AG08395 (cell line): ENCODE measurements around the gene DCT.
A peak's percentile ranks its signal among the peaks of the same experiment; 100 is the strongest.
"Not testable (repeated sequence)": the region's sequence is repeated elsewhere in the genome, so short reads cannot be mapped to it uniquely, and the experiment has no call there.

Experiments used
- DNase-seq: peaks from one replicate; pipeline ENCODE4 v3.0.0; 2012; ENCODE audit warnings: mixed read lengths, low spot score

Gene DCT

GRCh38 chr13:94479616-94480015, at the start of gene DCT:
Gene DCT (minus strand): TSS chr13:94479682. CDS start chr13:94479255, 427 bp downstream.
- no peak for DNase-seq

DNA sequence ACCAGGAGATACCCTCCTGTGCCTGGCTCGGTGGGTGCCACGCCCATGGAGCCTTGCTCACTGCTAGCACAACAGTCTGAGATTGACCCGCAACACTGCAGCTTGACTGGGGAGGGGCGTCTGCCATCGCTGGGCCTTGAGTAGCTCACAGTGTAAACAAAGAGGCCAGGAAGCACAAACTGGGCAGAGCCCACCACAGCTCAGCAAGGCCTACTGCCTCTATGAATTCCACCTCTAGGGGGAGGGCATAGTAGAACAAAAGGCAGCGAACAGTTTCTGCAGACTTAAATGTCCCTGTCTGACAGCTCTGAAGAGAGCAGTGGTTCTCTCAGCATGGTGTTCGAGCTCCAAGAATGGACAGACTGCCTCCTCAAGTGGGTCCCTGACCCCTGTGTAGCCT, 47.5 kb upstream of the DCT start:
- DNase-seq = not testable (repeated sequence)

GRCh38 chr13:94525781-94526180, 46.3 kb upstream of the DCT start:
- DNase-seq = no peak

GRCh38 chr13:94524407-94524806, 44.9 kb upstream of the DCT start:
- DNase-seq = no peak

DNA sequence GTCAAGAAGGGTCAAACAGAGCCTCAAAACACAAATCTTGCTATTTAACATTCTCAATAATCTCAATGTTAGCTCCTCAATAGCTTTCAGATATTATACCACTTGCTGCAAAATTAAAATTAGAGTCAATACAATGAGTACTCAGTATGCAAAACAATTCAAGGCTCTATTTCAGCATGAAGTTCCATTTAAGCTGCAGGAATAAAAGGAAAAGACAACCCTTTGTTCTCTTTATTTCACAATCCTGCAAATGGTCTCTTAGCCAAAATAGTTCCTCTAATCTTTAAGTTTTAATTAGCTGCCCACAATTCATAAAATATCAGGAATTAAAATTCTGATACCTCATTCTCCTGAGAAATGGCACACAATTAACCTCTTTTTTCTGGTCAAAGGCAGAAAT, 40.5 kb upstream of the DCT start:
- DNase-seq = no peak

DNA sequence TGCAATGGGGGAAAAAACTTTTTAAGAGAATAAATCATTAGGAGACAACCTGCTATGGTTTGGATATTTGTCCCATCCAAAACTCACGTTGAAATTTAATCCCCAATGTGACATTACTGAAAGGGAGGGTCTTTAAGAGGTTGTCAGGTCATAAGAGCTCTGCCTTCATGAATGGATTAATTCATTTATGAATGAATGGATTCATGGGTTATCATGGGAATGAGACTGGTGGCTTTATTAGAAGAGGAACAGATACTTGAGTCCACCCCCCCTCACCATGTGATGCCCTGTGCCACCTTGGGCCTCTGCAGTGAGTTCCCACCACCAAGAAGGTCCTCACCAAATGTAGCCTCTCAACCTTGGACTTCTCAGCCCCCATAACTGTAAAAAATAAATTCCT, 37.0 kb upstream of the DCT start:
- DNase-seq = no peak

GRCh38 chr13:94515911-94516310, 36.4 kb upstream of the DCT start:
- no peak for DNase-seq

DNA sequence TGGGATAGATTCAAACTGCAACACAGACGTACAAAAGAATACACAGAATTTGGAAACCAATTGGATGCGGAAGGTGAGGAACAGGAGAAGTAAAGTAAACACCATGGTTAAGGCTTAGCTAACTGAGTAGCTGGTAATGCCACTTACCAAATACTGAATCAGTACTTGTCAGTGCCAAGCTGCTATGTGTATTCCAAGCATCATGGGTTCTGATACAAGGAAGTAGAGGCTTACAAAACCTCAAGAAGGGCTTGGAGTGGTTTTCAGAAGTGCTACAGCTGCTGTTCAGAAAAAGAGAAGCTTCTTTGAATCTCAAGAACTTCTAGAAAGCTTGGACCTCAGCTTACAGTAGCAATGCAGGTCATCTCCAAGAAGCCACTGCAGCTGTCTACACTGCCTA, 35.9 kb upstream of the DCT start:
- DNase-seq = no peak

DNA sequence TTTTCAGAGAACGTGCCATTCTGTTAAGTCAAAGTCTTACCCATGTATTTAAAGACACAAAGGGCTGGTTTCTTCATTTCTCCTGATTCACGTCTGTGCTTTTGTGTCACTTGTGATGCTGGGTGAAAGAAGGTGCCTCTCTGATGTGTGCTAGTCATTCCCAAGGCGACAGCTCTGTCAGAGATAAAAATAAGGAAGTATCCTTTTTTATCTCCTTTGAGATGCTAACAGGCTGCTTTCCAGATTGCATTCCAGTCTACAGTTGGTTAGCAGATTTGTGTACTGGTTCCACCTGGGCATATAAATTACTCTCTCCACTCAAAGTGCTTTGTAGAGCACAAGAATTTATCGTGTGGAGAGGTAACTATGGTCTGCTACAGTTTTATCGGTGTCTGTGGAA, 33.5 kb upstream of the DCT start:
- DNase-seq = no peak

- DNase-seq = no peak
Measured at GRCh38 chr13:94505730-94506129, 26.2 kb upstream of the DCT start.

DNA sequence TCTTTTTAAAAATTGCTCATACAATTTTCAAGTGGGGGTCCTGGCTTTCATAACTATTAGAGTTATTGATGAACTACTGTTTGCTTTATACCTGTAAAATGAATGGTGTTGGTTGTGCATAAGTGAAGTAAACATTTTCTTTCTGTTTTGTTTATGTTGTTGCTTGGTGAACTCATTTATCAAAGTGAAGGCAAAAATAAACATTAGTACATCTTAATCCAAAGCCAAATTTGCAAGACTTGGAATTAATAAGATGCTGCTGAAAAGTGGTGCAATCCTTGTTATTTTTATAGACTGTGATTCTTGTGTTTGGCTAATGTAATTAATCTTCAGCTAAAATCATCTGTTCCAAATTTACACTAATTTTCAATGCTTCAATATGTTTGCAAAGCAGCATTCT, 24.4 kb upstream of the DCT start:
- DNase-seq = no peak

DNA sequence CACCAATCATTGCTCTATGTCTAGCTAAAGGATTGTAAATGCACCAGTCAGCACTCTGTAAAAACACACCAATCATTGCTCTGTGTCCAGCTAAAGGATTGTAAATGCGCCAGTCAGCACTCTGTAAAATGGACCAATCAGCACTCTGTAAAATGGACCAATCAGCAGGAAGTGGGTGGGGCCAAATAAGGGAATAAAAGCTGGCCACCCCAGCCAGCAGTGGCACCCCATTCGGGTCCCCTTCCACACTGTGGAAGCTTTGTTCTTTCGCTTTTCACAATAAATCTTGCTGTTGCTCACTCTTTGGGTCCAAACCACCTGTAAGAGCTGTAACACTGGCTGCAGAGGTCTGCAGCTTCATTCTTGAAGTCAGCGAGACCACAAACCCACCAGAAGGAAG, 19.3 kb upstream of the DCT start:
- DNase-seq = not testable (repeated sequence)

- no peak for DNase-seq
Measured at GRCh38 chr13:94495806-94496205, 16.3 kb upstream of the DCT start.

DNA sequence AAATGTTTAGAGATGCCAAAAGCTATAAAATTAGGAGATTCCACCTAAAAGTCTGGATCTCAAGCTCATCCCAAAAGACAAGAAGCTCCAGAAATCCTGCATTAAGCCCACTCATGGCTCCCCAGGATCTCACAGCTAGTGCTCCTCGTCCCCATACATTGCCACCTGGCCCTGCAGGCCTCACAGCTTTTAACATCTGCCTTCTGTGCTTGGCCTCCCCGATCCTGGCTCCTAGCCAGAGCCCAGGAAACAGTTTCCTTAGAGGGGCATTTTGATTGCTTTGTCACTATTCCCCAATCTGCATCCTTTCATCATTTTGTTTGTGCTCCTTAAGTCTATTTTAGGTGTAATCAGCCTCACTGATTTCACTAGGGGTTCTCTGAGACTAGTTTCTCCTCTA, 14.5 kb upstream of the DCT start:
- no peak for DNase-seq

DNA sequence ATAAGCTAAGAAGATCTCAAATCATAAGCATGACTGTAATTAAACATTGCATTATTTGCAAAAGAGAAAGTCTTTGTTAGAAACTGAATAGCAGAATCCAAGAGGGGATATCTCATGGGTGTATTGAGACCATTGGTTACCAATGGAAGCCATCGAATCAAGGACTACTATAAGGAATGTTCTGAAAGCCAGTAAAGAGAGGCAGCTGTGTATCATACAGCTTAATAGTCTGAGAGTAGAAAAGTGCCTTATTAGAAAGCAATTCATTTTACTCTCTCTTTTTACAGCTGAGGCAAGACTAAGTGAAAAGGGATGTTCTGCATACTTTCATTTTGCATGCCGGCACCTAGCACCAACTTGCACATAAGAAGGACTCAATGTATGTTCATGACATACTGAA, 7.6 kb upstream of the DCT start:
- DNase-seq = no peak

GRCh38 chr13:94483970-94484369, 4.5 kb upstream of the DCT start:
- no peak for DNase-seq

- peak; percentile 72 for DNase-seq
Measured at GRCh38 chr13:94481941-94482340, 2.5 kb upstream of the DCT start.

DNA sequence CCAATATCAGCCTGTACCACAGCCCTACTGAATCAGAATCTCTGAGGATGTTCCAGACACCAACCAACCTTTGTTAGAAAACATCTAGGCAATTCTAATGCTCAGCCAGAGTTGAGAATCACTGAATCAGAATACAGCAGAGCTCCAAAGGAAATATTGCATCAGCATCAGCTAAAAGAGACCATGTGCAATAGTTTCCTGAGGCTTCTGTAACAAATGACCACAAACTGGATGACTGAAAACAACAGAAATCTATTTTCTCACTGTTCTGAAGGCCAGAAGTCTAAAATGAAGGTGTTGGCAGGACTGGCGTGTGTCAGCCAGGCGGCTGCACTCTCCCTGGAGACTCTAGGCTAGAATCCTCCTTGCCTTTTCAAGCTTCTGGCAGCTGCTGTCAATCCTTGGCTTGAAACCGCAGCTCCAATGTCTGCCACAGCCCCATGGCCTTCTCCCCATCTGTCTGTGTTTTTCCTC, 1.2 kb upstream of the DCT start:
- DNase-seq = peak; percentile 44

GRCh38 chr13:94478913-94479312, 569 bp downstream of the DCT start:
- DNase-seq = no peak

DNA sequence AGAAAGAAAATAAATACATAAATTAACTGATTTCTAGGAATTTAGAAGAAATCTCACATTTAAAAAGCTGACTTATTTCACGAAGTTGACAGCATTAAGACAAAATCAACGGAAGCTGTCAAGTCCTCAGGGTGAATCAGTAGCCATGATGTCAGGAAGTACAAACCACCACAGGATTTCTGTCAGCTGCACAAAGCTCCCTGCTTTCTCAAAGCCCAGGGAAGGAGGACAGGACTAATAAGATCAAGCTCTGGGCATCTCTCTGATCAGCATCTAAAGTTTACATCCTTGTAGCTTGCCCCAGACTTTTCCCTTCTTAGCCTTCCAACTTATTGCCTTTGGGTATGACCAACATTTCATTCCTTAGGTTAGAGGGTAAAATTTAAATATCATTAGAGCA, 9.4 kb downstream of the DCT start:
- DNase-seq = no peak

- DNase-seq = no peak
Measured at GRCh38 chr13:94464771-94465170, 14.7 kb downstream of the DCT start.

DNA sequence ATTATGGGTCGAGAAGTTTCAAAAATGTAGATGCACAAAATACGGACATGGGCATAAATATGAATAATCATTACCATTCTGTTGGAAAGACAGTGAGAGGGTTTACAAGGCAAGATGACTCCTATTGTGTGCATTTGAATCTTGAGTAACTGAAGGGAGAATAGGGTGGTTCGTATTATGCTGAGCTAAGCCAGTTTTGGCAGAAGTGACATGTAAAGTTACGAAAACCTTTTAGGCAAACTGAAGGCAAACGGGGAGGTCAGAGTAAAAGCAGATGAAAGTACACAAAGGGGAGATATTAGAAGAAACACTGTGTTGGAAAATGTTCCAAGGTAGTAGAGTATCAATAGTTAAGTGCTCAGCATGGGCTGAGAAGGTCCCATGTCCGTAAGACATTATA, 16.8 kb downstream of the DCT start:
- no peak for DNase-seq

DNA sequence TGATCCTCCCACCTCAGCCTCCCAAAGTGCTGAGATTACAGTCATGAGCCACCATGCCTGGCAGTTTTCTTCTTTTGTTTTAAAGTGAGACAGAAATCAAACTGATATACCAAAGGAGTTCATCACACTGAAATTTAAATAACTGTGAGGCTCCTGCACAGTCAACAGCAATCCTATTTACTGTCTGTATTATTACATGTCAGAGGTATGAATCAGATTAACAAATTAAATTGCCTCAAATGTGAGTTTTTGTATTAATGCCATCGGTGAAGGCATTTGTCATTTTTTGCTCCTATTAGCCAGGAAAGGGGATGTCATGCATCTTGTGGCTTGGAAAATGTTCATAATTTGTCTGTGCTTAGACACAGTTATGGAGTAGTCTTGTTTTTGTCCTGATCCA, 20.4 kb downstream of the DCT start:
- DNase-seq = no peak

- no peak for DNase-seq
Measured at GRCh38 chr13:94455414-94455813, 24.1 kb downstream of the DCT start.

GRCh38 chr13:94454906-94455305, 24.6 kb downstream of the DCT start:
- no peak for DNase-seq
